K562 (cell line): ENCODE data around the gene NRSN2. TPM values are rescaled to one million over a fixed set of nuclear protein-coding genes. Genes with fewer than 3 reads are reported as not detected.

Experiments used
- CC2D1A ChIP-seq: fragments of 450-650 bp; IDR thresholded peaks from 2 replicates; pipeline ENCODE4 v1.6.1; 2017; ENCODE audit warnings: mild to moderate bottlenecking
- FOXK1 ChIP-seq: sonication (generic); formaldehyde crosslinking; IDR thresholded peaks from 2 replicates; pipeline ENCODE4 v1.8.0; 2022; ENCODE audit warnings: missing genetic modification reagents, mild to moderate bottlenecking, borderline replicate concordance
- GATAD2B ChIP-seq: fragments of 450-650 bp; IDR thresholded peaks from 2 replicates; pipeline ENCODE4 v1.6.1; 2017; ENCODE audit warnings: mild to moderate bottlenecking, borderline replicate concordance
- HIVEP1 ChIP-seq: fragments of 250-450 bp; sonication (Bioruptor Pico); IDR thresholded peaks from 2 replicates; pipeline ENCODE4 v1.4.0; 2020; ENCODE audit warnings: mild to moderate bottlenecking
- KLF16 ChIP-seq: IDR thresholded peaks from 2 replicates; pipeline ENCODE4 v1.6.1; 2016; ENCODE audit warnings: antibody characterized with exemption
- MAFF ChIP-seq: IDR thresholded peaks from 2 replicates; pipeline ENCODE4 v1.6.1; 2012; ENCODE audit warnings: low read length, improper control_type of control experiment
- PHF20 ChIP-seq: fragments of 450-650 bp; IDR thresholded peaks from 2 replicates; pipeline ENCODE4 v1.6.1; 2018; ENCODE audit not compliant: partially characterized antibody
- POLR3A ChIP-seq: IDR thresholded peaks from 2 replicates; pipeline ENCODE4 v1.6.1; 2011; ENCODE audit warnings: borderline replicate concordance, mild to moderate bottlenecking, moderate library complexity; ENCODE audit not compliant: insufficient read length, insufficient read depth; ENCODE audit errors: extremely low read depth
- RREB1 ChIP-seq: fragments of 250-450 bp; sonication (Bioruptor Pico); IDR thresholded peaks from 2 replicates; pipeline ENCODE4 v1.4.0; 2020
- ZNF124 ChIP-seq: sonication (generic); formaldehyde crosslinking; IDR thresholded peaks from 2 replicates; pipeline ENCODE4 v1.8.1; 2022; ENCODE audit warnings: missing genetic modification reagents
- ZNF668 ChIP-seq: fragments of 250-450 bp; sonication (Bioruptor Pico); IDR thresholded peaks from 2 replicates; pipeline ENCODE4 v1.8.0; 2022; ENCODE audit warnings: mild to moderate bottlenecking, inconsistent platforms
- polyA plus RNA-seq, 8 experiments: library from polyadenylated mRNA; depleted of rRNA in 4 of 8; stranded (reverse) in 5 of 8; unstranded in 3 of 8; fragments of >200 nt; fragmentation: Nextera tagmentation in 2 of 8; fragmentation: Illumina TruSeq in 1 of 8; extraction: Ambion mirVana in 2 of 8; extraction: Trizol in 1 of 8; gene quantifications; 2 replicates each; pipeline versions ENCODE4 v1.2.1 to v1.2.3, GENCODE V29; 2011 to 2014; ENCODE audit warnings: inconsistent platforms in 1 of 8, missing spikeins in 1 of 8
- total RNA-seq, 7 experiments: library from RNA; depleted of rRNA in 6 of 7; stranded (reverse); fragments of >200 nt in 6 of 7; fragmentation: Illumina TruSeq in 2 of 7; extraction: Trizol in 2 of 7; gene quantifications; 2 replicates each; pipeline versions ENCODE4 v1.2.1 to v1.2.3, GENCODE V29; 2011 to 2021; ENCODE audit warnings: low replicate concordance in 1 of 7
- TF ChIP-seq, protein P1 (sequence below): fragments of 250-450 bp; sonication (Bioruptor Pico); IDR thresholded peaks from 2 replicates; pipeline ENCODE4 v1.4.0; 2020; ENCODE audit warnings: mild to moderate bottlenecking
- TF ChIP-seq, protein P2 (sequence below): sonication (generic); formaldehyde crosslinking; IDR thresholded peaks from 2 replicates; pipeline ENCODE4 v1.8.0; 2022; ENCODE audit warnings: mild to moderate bottlenecking, missing genetic modification reagents
- TF ChIP-seq, protein P3 (sequence below): fragments of 150-350 bp; conservative IDR thresholded peaks from 2 replicates; pipeline ENCODE4 v1.6.1; 2014; ENCODE audit warnings: low read length
- TF ChIP-seq, protein P4 (sequence below): sonication (generic); formaldehyde crosslinking; IDR thresholded peaks from 2 replicates; pipeline ENCODE4 v1.8.1; 2023; ENCODE audit warnings: mild to moderate bottlenecking, missing genetic modification reagents

Gene NRSN2
- total and polyA plus RNA-seq, 9 of the 15 experiments (the other 6 are each of a cell fraction or from before 2014, with no cell fraction given) = 7.5 to 29.7 (median 11.1) TPM

DNA sequence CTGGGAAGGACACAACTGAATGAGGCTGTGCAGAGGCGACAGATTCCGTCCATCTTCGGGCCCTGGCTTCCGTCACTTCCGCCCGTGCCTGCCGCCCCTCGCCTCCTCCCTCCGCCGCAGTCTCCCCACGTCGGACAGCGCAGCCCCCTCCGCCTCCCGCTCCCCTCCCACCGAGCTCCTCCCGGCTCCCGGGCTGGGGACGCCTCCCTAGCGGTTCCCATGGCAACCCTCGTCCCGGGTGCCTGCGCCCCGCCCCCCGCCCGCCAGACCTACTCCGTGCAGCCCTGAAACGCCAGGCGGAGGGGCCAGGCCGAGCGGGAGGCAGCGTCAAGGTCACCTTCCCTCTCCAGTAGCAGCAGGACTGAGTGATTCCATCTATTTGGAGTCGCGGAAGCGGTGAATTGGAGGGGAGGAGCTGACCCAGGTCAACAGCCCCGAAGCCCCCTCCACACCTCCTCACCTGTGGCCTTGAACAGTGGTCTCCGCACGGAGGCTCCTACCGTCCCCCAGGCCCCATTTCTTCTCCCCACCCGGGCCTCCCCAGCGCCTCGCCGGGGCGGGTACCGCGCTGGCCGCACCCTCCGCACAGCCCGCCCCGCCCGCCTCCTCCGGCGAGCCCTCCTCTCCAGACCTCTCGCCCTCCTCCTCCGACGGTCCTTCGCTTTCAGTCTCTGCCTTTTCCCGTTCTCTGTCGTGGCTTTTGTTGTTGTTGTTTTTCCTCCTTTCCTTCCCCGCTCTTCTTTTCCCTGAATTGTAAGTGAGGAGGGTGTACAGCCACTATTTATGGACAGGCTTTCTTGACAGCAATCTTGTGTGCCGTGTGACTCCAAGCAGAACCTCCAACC, 951 bp downstream of the NRSN2 start (continued):
- TF ChIP-seq, protein P1, sequence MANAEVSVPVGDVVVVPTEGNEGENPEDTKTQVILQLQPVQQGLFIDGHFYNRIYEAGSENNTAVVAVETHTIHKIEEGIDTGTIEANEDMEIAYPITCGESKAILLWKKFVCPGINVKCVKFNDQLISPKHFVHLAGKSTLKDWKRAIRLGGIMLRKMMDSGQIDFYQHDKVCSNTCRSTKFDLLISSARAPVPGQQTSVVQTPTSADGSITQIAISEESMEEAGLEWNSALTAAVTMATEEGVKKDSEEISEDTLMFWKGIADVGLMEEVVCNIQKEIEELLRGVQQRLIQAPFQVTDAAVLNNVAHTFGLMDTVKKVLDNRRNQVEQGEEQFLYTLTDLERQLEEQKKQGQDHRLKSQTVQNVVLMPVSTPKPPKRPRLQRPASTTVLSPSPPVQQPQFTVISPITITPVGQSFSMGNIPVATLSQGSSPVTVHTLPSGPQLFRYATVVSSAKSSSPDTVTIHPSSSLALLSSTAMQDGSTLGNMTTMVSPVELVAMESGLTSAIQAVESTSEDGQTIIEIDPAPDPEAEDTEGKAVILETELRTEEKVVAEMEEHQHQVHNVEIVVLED (CRISPR knock-in tag) = no peak
- TF ChIP-seq KLF16 (no peak), ZNF668 (CRISPR knock-in tag) (no peak), POLR3A (no peak), CC2D1A (0 out of 2 replicates have a peak, but pooled peaks have one; percentile 39), ZNF124 (no peak), PHF20 (no peak), MAFF (no peak), HIVEP1 (CRISPR knock-in tag) (no peak), FOXK1 (CRISPR knock-in tag) (no peak), RREB1 (0 out of 2 replicates have a peak, but pooled peaks have one; percentile 16), GATAD2B (no peak)
- TF ChIP-seq, protein P2, sequence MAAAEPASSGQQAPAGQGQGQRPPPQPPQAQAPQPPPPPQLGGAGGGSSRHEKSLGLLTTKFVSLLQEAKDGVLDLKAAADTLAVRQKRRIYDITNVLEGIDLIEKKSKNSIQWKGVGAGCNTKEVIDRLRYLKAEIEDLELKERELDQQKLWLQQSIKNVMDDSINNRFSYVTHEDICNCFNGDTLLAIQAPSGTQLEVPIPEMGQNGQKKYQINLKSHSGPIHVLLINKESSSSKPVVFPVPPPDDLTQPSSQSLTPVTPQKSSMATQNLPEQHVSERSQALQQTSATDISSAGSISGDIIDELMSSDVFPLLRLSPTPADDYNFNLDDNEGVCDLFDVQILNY (CRISPR knock-in tag) = 0 out of 2 replicates have a peak, but pooled peaks have one; percentile 9
- TF ChIP-seq, protein P3, sequence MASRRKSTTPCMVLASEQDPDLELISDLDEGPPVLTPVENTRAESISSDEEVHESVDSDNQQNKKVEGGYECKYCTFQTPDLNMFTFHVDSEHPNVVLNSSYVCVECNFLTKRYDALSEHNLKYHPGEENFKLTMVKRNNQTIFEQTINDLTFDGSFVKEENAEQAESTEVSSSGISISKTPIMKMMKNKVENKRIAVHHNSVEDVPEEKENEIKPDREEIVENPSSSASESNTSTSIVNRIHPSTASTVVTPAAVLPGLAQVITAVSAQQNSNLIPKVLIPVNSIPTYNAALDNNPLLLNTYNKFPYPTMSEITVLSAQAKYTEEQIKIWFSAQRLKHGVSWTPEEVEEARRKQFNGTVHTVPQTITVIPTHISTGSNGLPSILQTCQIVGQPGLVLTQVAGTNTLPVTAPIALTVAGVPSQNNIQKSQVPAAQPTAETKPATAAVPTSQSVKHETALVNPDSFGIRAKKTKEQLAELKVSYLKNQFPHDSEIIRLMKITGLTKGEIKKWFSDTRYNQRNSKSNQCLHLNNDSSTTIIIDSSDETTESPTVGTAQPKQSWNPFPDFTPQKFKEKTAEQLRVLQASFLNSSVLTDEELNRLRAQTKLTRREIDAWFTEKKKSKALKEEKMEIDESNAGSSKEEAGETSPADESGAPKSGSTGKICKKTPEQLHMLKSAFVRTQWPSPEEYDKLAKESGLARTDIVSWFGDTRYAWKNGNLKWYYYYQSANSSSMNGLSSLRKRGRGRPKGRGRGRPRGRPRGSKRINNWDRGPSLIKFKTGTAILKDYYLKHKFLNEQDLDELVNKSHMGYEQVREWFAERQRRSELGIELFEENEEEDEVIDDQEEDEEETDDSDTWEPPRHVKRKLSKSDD = no peak
- TF ChIP-seq, protein P4, sequence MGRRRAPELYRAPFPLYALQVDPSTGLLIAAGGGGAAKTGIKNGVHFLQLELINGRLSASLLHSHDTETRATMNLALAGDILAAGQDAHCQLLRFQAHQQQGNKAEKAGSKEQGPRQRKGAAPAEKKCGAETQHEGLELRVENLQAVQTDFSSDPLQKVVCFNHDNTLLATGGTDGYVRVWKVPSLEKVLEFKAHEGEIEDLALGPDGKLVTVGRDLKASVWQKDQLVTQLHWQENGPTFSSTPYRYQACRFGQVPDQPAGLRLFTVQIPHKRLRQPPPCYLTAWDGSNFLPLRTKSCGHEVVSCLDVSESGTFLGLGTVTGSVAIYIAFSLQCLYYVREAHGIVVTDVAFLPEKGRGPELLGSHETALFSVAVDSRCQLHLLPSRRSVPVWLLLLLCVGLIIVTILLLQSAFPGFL (CRISPR knock-in tag) = no peak
